HepG2 (cell line): ENCODE data around the gene SPATA25. TPM values are rescaled to one million over a fixed set of nuclear protein-coding genes. Genes with fewer than 3 reads are reported as not detected.

Experiments
- CAMTA2 ChIP-seq: sonication (generic); formaldehyde crosslinking; IDR thresholded peaks from 2 replicates; pipeline ENCODE4 v1.4.0; 2020; ENCODE audit warnings: mild to moderate bottlenecking, missing genetic modification reagents, borderline replicate concordance
- ERF ChIP-seq: IDR thresholded peaks from 2 replicates; pipeline ENCODE4 v1.6.1; 2018; ENCODE audit warnings: missing biosample characterization, missing genetic modification reagents
- FOXA3 ChIP-seq: IDR thresholded peaks from 2 replicates; pipeline ENCODE4 v1.6.1; 2016; ENCODE audit warnings: missing genetic modification reagents, missing compliant biosample characterization
- ISL2 ChIP-seq: sonication (generic); formaldehyde crosslinking; IDR thresholded peaks from 2 replicates; pipeline ENCODE4 v1.5.0; 2020; ENCODE audit warnings: missing genetic modification reagents
- JUNB ChIP-seq: sonication (generic); formaldehyde crosslinking; IDR thresholded peaks from 2 replicates; pipeline ENCODE4 v1.8.0; 2022; ENCODE audit warnings: missing genetic modification reagents, mild to moderate bottlenecking, borderline replicate concordance
- KDM2A ChIP-seq: sonication (generic); formaldehyde crosslinking; IDR thresholded peaks from 2 replicates; pipeline ENCODE4 v1.4.0; 2020; ENCODE audit warnings: low read depth, missing genetic modification reagents, borderline replicate concordance
- RCOR2 ChIP-seq: IDR thresholded peaks from 2 replicates; pipeline ENCODE4 v1.6.1; 2016; ENCODE audit warnings: missing biosample characterization, missing genetic modification reagents
- ZFY ChIP-seq: sonication (generic); formaldehyde crosslinking; IDR thresholded peaks from 2 replicates; pipeline ENCODE4 v1.4.0; 2020; ENCODE audit warnings: missing genetic modification reagents
- ZNF460 ChIP-seq: sonication (generic); formaldehyde crosslinking; IDR thresholded peaks from 2 replicates; pipeline ENCODE4 v1.5.1; 2020; ENCODE audit warnings: missing genetic modification reagents, mild to moderate bottlenecking, borderline replicate concordance
- ZNF556 ChIP-seq: sonication (generic); formaldehyde crosslinking; IDR thresholded peaks from 2 replicates; pipeline ENCODE4 v1.4.0; 2020; ENCODE audit warnings: mild to moderate bottlenecking, missing genetic modification reagents, borderline replicate concordance
- ZNF672 ChIP-seq: sonication (generic); formaldehyde crosslinking; IDR thresholded peaks from 2 replicates; pipeline ENCODE4 v1.8.1; 2022; ENCODE audit warnings: missing genetic modification reagents
- ZNF777 ChIP-seq: sonication (generic); formaldehyde crosslinking; IDR thresholded peaks from 2 replicates; pipeline ENCODE4 v1.4.0; 2020; ENCODE audit warnings: missing genetic modification reagents
- polyA plus RNA-seq, 8 experiments: library from polyadenylated mRNA; depleted of rRNA in 3 of 8; stranded (reverse) in 7 of 8; unstranded in 1 of 8; fragments of >200 nt; fragmentation: Illumina TruSeq in 4 of 8; extraction: Trizol in 4 of 8; gene quantifications; 2 replicates each; pipeline versions ENCODE4 v1.2.1 to v1.2.3, GENCODE V29; 2011 to 2016; ENCODE audit warnings: low read depth in 4 of 8, missing spikeins in 1 of 8, mixed read lengths in 1 of 8; ENCODE audit not compliant: insufficient read depth in 1 of 8
- total RNA-seq, 5 experiments: library from RNA; depleted of rRNA; stranded (reverse); fragments of >200 nt; fragmentation: Illumina TruSeq; extraction: Trizol; gene quantifications; 2 replicates each; pipeline ENCODE4 v1.2.3, GENCODE V29; 2016; ENCODE audit warnings: low read depth in 1 of 5
- TF ChIP-seq, protein P1 (sequence below): IDR thresholded peaks from 2 replicates; pipeline ENCODE4 v1.6.1; 2016; ENCODE audit warnings: missing genetic modification reagents, missing compliant biosample characterization
- TF ChIP-seq, protein P2 (sequence below): IDR thresholded peaks from 2 replicates; pipeline ENCODE4 v1.6.1; 2016; ENCODE audit warnings: low read depth
- TF ChIP-seq, protein P3 (sequence below): sonication (generic); formaldehyde crosslinking; IDR thresholded peaks from 2 replicates; pipeline ENCODE4 v1.5.0; 2020; ENCODE audit warnings: mild to moderate bottlenecking, missing genetic modification reagents
- TF ChIP-seq, protein P4 (sequence below): sonication (generic); formaldehyde crosslinking; IDR thresholded peaks from 2 replicates; pipeline ENCODE4 v1.4.0; 2020; ENCODE audit warnings: missing genetic modification reagents
- TF ChIP-seq, protein P5 (sequence below), 2 experiments: fragments of 450-650 bp in 1 of 2; sonication (generic) in 1 of 2; formaldehyde crosslinking; IDR thresholded peaks; 2 replicates each; pipeline versions ENCODE4 v1.5.0 to v1.8.0; 2020 to 2022; ENCODE audit warnings: mild to moderate bottlenecking in 1 of 2, missing genetic modification reagents in 1 of 2
- TF ChIP-seq, protein P6 (sequence below): sonication (generic); formaldehyde crosslinking; IDR thresholded peaks from 2 replicates; pipeline ENCODE4 v1.8.1; 2023; ENCODE audit warnings: mild to moderate bottlenecking, missing genetic modification reagents
- TF ChIP-seq, protein P7 (sequence below): sonication (generic); formaldehyde crosslinking; IDR thresholded peaks from 2 replicates; pipeline ENCODE4 v1.4.0; 2020; ENCODE audit warnings: low read depth, mild to moderate bottlenecking, missing genetic modification reagents

SPATA25 gene
- total and polyA plus RNA-seq, 2 of the 13 experiments (the other 11 are each of a cell fraction or from before 2014, with no cell fraction given) = 4.8 to 7.6 TPM

DNA sequence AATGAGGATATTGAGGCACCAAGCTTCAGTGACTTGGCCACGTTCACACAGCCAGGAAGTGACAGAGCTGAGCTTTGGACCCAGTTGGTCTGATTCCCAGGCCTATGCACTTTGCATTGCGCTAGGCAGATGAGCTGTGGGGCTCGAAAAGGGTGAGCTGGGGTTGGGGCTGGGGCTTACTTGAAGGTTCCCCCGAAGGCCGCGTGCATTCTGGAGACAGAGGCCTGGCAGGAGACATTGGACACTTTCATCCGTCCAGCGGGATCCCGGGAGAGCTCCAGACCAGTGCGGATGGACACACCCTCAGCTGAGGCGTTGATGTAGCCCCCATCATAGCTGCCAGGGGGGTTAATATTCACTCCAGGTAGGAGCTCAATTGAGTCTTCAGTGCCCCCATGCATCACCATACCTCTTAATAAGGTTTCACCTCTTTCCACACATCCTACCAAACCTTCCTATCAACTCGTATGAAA lies 21.9 kb upstream of the SPATA25 start (continued):
- TF ChIP-seq ZNF556 (CRISPR knock-in tag) = no peak; the same call in 1 of the 2 replicates
- peak; percentile 66; the same call in 1 of the 2 replicates for TF ChIP-seq ISL2 (CRISPR knock-in tag)
- TF ChIP-seq, protein P1, sequence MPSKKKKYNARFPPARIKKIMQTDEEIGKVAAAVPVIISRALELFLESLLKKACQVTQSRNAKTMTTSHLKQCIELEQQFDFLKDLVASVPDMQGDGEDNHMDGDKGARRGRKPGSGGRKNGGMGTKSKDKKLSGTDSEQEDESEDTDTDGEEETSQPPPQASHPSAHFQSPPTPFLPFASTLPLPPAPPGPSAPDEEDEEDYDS = peak; percentile 58; the same call in 1 of the 2 replicates
- TF ChIP-seq, protein P2, sequence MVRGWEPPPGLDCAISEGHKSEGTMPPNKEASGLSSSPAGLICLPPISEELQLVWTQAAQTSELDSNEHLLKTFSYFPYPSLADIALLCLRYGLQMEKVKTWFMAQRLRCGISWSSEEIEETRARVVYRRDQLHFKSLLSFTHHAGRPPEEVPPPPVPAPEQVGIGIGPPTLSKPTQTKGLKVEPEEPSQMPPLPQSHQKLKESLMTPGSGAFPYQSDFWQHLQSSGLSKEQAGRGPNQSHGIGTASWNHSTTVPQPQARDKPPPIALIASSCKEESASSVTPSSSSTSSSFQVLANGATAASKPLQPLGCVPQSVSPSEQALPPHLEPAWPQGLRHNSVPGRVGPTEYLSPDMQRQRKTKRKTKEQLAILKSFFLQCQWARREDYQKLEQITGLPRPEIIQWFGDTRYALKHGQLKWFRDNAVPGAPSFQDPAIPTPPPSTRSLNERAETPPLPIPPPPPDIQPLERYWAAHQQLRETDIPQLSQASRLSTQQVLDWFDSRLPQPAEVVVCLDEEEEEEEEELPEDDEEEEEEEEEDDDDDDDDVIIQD = 0 out of 2 replicates have a peak, but pooled peaks have one; percentile 41
- peak; percentile 35; the same call in 1 of the 2 replicates for TF ChIP-seq KDM2A (CRISPR knock-in tag)
- TF ChIP-seq ERF = peak; percentile 71
- TF ChIP-seq ZNF777 = no peak
- TF ChIP-seq, protein P3, sequence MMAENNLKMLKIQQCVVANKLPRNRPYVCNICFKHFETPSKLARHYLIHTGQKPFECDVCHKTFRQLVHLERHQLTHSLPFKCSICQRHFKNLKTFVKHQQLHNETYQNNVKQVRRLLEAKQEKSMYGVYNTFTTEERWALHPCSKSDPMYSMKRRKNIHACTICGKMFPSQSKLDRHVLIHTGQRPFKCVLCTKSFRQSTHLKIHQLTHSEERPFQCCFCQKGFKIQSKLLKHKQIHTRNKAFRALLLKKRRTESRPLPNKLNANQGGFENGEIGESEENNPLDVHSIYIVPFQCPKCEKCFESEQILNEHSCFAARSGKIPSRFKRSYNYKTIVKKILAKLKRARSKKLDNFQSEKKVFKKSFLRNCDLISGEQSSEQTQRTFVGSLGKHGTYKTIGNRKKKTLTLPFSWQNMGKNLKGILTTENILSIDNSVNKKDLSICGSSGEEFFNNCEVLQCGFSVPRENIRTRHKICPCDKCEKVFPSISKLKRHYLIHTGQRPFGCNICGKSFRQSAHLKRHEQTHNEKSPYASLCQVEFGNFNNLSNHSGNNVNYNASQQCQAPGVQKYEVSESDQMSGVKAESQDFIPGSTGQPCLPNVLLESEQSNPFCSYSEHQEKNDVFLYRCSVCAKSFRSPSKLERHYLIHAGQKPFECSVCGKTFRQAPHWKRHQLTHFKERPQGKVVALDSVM (CRISPR knock-in tag) = no peak
- no peak for TF ChIP-seq ZNF672 (CRISPR knock-in tag)
- peak; percentile 70 for TF ChIP-seq FOXA3 (CRISPR knock-in tag)
- TF ChIP-seq ZFY = peak; percentile 69; the same call in 1 of the 2 replicates
- TF ChIP-seq, protein P4, sequence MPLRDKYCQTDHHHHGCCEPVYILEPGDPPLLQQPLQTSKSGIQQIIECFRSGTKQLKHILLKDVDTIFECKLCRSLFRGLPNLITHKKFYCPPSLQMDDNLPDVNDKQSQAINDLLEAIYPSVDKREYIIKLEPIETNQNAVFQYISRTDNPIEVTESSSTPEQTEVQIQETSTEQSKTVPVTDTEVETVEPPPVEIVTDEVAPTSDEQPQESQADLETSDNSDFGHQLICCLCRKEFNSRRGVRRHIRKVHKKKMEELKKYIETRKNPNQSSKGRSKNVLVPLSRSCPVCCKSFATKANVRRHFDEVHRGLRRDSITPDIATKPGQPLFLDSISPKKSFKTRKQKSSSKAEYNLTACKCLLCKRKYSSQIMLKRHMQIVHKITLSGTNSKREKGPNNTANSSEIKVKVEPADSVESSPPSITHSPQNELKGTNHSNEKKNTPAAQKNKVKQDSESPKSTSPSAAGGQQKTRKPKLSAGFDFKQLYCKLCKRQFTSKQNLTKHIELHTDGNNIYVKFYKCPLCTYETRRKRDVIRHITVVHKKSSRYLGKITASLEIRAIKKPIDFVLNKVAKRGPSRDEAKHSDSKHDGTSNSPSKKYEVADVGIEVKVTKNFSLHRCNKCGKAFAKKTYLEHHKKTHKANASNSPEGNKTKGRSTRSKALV (CRISPR knock-in tag) = no peak
- peak; percentile 49; the same call in 1 of the 2 replicates for TF ChIP-seq RCOR2 (CRISPR knock-in tag)
- TF ChIP-seq, protein P5, sequence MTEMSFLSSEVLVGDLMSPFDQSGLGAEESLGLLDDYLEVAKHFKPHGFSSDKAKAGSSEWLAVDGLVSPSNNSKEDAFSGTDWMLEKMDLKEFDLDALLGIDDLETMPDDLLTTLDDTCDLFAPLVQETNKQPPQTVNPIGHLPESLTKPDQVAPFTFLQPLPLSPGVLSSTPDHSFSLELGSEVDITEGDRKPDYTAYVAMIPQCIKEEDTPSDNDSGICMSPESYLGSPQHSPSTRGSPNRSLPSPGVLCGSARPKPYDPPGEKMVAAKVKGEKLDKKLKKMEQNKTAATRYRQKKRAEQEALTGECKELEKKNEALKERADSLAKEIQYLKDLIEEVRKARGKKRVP (CRISPR knock-in tag; IDR thresholded peaks at IDR 0.05) = no peak
- TF ChIP-seq, protein P6, sequence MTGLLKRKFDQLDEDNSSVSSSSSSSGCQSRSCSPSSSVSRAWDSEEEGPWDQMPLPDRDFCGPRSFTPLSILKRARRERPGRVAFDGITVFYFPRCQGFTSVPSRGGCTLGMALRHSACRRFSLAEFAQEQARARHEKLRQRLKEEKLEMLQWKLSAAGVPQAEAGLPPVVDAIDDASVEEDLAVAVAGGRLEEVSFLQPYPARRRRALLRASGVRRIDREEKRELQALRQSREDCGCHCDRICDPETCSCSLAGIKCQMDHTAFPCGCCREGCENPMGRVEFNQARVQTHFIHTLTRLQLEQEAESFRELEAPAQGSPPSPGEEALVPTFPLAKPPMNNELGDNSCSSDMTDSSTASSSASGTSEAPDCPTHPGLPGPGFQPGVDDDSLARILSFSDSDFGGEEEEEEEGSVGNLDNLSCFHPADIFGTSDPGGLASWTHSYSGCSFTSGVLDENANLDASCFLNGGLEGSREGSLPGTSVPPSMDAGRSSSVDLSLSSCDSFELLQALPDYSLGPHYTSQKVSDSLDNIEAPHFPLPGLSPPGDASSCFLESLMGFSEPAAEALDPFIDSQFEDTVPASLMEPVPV (CRISPR knock-in tag) = no peak
- no peak for TF ChIP-seq ZNF460 (CRISPR knock-in tag)
- TF ChIP-seq CAMTA2 (CRISPR knock-in tag) = peak; percentile 61; the same call in 1 of the 2 replicates
- TF ChIP-seq, protein P7, sequence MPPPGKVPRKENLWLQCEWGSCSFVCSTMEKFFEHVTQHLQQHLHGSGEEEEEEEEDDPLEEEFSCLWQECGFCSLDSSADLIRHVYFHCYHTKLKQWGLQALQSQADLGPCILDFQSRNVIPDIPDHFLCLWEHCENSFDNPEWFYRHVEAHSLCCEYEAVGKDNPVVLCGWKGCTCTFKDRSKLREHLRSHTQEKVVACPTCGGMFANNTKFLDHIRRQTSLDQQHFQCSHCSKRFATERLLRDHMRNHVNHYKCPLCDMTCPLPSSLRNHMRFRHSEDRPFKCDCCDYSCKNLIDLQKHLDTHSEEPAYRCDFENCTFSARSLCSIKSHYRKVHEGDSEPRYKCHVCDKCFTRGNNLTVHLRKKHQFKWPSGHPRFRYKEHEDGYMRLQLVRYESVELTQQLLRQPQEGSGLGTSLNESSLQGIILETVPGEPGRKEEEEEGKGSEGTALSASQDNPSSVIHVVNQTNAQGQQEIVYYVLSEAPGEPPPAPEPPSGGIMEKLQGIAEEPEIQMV (CRISPR knock-in tag) = no peak
- no peak for TF ChIP-seq JUNB
